Astrocyte of the spinal cord (primary cell): ENCODE measurements around the gene TJP3.
"Not testable (repeated sequence)": the region's sequence is repeated elsewhere in the genome, so short reads cannot be mapped to it uniquely, and the experiment has no call there.

Experiments used
- DNase-seq: peaks from one replicate; pipeline ENCODE4 v3.0.0; 2011; ENCODE audit warnings: low read depth, low spot score
- H3K4me3 ChIP-seq: 2 replicates; pipeline ENCODE4 v1.5.1; 2011; ENCODE audit warnings: low read depth, mild to moderate bottlenecking, low read length, moderate library complexity
- in situ Hi-C: cut with HindIII; loops from 2 replicates; pipeline ENCODE4 v1.10.0; 2017; ENCODE audit warnings: low sequenced_read_pairs
- TF ChIP-seq, protein P1 (sequence below): IDR thresholded peaks from 2 replicates; pipeline ENCODE4 v1.5.1; 2012; ENCODE audit warnings: low read depth, mild to moderate bottlenecking, low read length, inconsistent platforms

TJP3 gene

DNA sequence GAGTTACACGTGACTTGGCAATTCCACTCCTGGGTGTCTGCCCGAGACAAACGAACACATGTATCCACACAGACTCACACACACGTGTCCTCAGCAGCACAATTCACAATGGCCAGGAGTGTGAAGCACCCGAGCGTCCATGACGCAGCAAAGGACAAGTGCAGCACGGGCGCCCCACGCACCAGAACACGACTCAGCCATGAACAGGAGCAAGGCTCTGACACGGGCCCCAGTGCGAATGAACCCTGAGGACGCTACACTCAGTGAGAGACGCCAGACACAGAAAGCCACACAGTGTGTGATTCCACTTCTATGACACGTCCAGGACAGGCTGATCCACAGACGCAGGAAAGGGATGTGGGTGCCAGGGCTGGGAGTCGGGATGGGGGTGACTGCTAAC, 44.3 kb upstream of the TJP3 start:
- TF ChIP-seq, protein P1, sequence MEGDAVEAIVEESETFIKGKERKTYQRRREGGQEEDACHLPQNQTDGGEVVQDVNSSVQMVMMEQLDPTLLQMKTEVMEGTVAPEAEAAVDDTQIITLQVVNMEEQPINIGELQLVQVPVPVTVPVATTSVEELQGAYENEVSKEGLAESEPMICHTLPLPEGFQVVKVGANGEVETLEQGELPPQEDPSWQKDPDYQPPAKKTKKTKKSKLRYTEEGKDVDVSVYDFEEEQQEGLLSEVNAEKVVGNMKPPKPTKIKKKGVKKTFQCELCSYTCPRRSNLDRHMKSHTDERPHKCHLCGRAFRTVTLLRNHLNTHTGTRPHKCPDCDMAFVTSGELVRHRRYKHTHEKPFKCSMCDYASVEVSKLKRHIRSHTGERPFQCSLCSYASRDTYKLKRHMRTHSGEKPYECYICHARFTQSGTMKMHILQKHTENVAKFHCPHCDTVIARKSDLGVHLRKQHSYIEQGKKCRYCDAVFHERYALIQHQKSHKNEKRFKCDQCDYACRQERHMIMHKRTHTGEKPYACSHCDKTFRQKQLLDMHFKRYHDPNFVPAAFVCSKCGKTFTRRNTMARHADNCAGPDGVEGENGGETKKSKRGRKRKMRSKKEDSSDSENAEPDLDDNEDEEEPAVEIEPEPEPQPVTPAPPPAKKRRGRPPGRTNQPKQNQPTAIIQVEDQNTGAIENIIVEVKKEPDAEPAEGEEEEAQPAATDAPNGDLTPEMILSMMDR: no peak
- no peak overlapping the region for H3K4me3 ChIP-seq
- DNase-seq: no peak
- in situ Hi-C loops: no loop called here

DNA sequence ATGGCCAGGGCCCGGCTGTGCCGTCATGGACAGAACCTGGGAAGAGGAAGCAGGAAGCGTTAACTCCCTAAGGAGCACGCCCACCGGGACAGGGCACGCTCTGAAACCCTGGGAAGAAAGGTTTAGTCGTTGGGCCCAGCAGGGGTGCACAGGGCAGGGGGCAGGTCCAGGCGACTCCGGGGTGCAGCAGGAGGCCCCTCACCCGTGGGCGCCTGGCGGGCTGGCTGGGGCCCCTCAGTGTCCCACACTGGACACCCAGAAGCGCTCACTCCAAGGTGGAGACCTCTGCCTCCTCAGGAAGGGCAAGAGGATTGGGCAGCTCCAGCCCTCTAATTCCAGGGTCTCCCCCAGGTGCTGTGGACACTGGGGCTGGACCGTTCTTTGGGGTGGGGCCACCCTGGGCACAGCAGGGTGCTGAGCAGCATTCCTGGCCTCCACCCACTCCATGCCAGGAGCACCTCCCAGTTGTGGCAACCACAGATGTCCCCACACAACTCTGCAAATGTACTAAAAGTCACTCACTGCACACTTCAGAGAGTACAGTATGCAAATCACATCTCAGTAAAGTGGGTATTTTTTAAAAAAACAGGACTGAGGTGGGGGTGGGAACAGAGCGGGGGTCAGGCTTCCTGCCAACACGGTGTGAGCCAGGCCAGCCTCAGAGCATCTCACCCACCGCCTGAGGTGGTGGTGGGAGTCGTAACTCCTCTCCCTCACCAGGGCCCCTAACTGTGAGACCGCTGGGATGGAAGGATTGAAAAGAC, 43.1 kb upstream of the TJP3 start:
- TF ChIP-seq, protein P1: no peak
- no peak for DNase-seq
- H3K4me3 ChIP-seq: no peak overlapping the region
- in situ Hi-C loops: no loop called here

DNA sequence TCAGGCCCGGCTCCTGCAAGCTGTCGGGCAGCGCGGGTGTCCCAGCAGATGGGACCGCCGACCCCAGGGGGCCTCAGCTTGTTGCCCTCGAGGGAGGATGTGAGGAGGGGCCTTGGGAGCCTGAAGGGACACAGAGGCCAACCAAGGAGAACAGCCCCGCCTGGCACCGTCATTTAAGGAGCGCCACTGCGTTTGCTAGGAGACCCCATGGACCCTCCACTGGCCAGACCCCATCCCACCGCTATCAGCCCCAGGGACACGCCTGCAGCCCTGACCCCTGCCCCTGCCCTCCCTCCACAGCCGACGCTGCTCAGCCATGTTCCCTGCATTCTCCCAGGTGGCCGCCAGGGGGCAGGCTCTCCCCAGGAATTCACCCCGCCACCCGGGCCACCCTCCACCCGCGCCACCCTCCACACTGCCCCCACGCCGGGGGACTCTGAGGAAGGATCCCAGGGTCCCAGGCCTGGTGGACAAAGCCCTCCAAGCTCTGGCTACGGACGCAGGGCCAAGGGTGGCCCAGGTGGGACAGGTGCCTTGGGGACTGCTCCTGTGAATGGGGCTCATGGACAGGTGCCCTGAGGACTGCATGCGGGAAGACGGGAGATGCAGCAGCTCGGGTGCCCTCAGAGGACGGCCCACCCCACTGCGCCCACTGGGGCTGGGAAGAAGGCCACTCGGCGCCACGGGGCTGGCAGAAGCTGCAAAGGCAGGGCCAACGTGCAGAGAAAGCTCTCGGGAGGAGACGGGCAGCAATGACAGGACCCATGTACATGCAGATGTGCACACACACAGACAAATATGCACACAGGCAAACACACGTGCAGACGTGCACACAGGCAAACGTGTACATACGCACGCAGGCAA, 42.3 kb upstream of the TJP3 start:
- in situ Hi-C loops: no loop called here
- TF ChIP-seq, protein P1: peak; percentile 87

DNA sequence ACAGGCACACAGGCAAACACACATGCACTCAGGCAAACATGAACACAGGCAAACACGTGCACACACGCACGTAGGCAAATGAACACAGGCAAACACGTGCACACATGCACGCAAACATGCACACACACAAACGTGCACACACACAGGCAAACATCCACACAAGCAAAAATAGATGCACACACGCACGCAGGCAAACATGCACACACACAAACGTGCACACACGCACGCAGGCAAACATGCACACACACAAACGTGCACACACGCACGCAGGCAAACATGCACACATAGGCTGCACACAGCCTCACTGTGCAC, 41.7 kb upstream of the TJP3 start:
- DNase-seq, H3K4me3 ChIP-seq, in situ Hi-C loops: not testable (repeated sequence)

More for the DNA sequence above, 42.3 kb upstream of the TJP3 start:
- H3K4me3 ChIP-seq: no peak overlapping the region
- no peak for DNase-seq

DNA sequence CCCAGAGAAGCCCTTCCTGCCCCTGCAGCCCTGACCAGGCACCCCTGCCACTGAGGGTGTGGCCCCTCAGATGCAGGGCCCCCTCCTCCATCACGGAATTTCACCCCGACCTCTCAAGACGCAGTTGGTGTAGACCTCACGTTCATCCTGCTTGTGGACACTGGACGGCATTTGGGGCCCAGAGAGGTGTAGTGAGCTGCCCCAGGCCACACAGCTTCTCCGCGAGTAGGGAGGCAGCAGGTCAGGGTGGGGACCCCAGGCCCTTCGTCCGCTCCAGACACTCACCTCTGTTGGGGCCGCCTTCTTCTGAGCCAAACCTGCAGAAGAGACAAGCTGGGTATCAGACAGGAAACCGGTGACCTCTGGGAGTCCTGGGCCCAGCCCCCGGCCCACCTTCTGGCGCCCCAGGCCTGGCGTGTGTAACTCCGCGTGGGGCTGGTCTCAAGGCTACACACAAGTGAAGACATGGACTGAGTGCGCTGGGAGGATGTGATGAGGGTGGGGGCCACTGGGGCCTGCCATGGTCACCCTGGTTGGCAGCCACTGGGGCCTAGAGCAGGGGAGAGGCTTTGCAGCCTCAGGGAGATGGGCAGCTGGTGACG, 41.0 kb upstream of the TJP3 start:
- no peak overlapping the region for H3K4me3 ChIP-seq
- TF ChIP-seq, protein P1: no peak
- DNase-seq: no peak
- in situ Hi-C loops: no loop called here

DNA sequence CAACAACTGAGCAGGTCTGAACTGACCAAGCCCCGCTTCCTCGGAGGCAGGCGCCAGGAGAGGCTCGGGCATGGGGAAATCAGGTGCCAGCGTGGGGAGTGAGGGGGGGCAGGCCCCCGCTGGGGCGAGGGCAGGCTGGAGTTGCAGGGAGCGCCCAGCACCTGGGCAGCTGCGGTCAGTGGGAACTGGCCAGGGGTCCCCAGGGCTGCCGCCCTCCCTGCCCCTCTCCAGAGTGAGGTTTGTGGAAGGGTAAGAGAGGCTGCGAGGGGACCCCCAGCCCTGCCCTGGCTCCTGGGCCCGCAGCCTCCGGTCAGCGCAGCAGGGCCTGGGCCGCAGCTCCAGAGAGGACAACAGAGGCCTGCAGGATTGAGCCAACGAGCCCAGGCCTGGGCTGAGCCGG, 40.4 kb upstream of the TJP3 start:
- TF ChIP-seq, protein P1: no peak
- no peak overlapping the region for H3K4me3 ChIP-seq
- in situ Hi-C loops: no loop called here
- no peak for DNase-seq
